Common myeloid progenitor, CD34-positive (primary cell): ENCODE data around the gene ARTN.

ENCODE experiments used
- CTCF ChIA-PET: fragments of 350-600 bp; sonication (Branson Sonifier 250); formaldehyde crosslinking; loops from one replicate; lab custom pipeline; 2021; ENCODE audit warnings: antibody characterized with exemption; lab: Charles Lee
- POLR2A ChIA-PET: fragments of 350-600 bp; sonication (Branson Sonifier 250); formaldehyde crosslinking; loops from one replicate; lab custom pipeline; 2021; ENCODE audit warnings: antibody characterized with exemption; lab: Charles Lee
- DNase-seq, 3 donors: peaks; one replicate each; pipeline versions ENCODE4 v3.0.0 to v3.0.0-alpha.2; 2013
- H3K27ac ChIP-seq, 2 experiments: 1 replicate in 1 of 2; 2 replicates in 1 of 2; pipeline ENCODE4 v1.7.0; 2013; ENCODE audit warnings: inconsistent platforms in 2 of 2, low read length in 2 of 2, mild to moderate bottlenecking in 2 of 2, low read depth in 1 of 2, moderate library complexity in 1 of 2; ENCODE audit not compliant: severe bottlenecking in 2 of 2, insufficient read depth in 1 of 2, poor library complexity in 1 of 2
- H3K27me3 ChIP-seq, 5 experiments: replicated peaks in 2 of 5; 1 replicate in 3 of 5; 2 replicates in 2 of 5; pipeline versions ENCODE4 v1.6.1 to v1.7.0; 2013; ENCODE audit warnings: low read length in 4 of 5, mild to moderate bottlenecking in 2 of 5, moderate library complexity in 2 of 5, inconsistent platforms in 1 of 5; ENCODE audit not compliant: insufficient read depth in 5 of 5, control insufficient read depth in 4 of 5
- H3K36me3 ChIP-seq, 4 experiments: 1 replicate in 2 of 4; 2 replicates in 2 of 4; pipeline versions ENCODE4 v1.6.1 to v1.7.0; 2013; ENCODE audit warnings: low read length in 3 of 4, control low read depth in 1 of 4, mild to moderate bottlenecking in 1 of 4; ENCODE audit not compliant: control insufficient read depth in 4 of 4, insufficient read depth in 4 of 4
- H3K4me1 ChIP-seq, 4 experiments: 1 replicate in 3 of 4; 2 replicates in 1 of 4; pipeline versions ENCODE4 v1.6.1 to v1.7.1; 2013; ENCODE audit warnings: low read length in 3 of 4, mild to moderate bottlenecking in 3 of 4, control low read depth in 1 of 4, inconsistent platforms in 1 of 4, moderate library complexity in 1 of 4; ENCODE audit not compliant: control insufficient read depth in 4 of 4, insufficient read depth in 4 of 4; ENCODE audit errors: control extremely low read depth in 1 of 4
- H3K4me3 ChIP-seq, 7 experiments: 1 replicate in 4 of 7; 2 replicates in 3 of 7; pipeline versions ENCODE4 v1.5.1 to v1.7.0; 2013; ENCODE audit warnings: mild to moderate bottlenecking in 7 of 7, low read length in 6 of 7, moderate library complexity in 6 of 7, inconsistent platforms in 2 of 7, low read depth in 2 of 7, control low read depth in 1 of 7; ENCODE audit not compliant: insufficient read depth in 4 of 7, control insufficient read depth in 1 of 7; ENCODE audit errors: extremely low read depth in 1 of 7
- H3K9me3 ChIP-seq, 5 experiments: 1 replicate in 4 of 5; 2 replicates in 1 of 5; pipeline versions ENCODE4 v1.6.1 to v1.7.1; 2013; ENCODE audit warnings: low read length in 4 of 5, mild to moderate bottlenecking in 2 of 5, inconsistent platforms in 1 of 5, low read depth in 1 of 5, moderate library complexity in 1 of 5; ENCODE audit not compliant: control insufficient read depth in 4 of 5, insufficient read depth in 2 of 5; ENCODE audit errors: control extremely low read depth in 1 of 5
- WGBS: methylation state at CpG from one replicate; pipeline ENCODE4 v1.1.5; 2013; ENCODE audit not compliant: insufficient coverage; 5-methylcytosine and 5-hydroxymethylcytosine counted together

Gene ARTN

DNA sequence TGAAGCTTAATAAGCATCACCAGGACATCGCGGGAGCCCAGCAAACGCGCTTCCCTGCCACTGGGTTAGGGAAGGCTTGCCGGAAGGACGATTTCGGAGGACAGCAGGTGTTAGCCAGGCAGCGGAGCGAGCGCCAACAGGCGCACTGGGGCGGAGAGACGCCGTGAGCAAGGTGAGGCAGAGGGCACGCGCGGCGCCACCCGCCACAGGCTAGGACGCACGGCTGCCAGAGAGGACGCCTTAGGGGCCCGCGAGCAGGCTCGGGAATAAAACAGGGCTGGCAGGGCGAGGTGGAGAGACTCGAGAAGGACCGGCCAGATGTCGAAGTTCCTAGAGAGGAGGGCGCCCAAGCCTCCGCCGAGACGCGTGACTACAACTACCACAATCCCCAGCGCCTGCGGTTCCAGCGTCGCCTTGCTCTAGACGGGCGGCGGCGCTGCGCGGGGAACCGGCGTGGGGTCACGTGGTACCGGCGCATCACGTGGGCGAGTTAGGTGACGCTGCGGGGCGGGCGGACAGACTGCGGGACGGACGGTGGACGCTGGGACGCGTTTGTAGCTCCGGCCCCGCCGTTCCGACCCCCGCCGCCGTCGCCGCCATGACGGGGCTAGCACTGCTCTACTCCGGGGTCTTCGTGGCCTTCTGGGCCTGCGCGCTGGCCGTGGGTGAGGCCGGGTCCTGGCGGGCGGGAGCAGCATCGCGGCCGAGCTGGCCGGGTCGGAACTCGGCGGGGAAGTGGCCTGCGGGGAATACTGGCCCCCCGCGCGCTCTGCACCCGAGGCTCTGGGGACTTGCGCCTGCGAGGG, 41.0 kb downstream of the ARTN start, which contains the start of gene ATP6V0B:
TSS of gene ATP6V0B (plus strand) at position 518 of the 806 bp plus-strand sequence. CDS start at position 599, 81 bp downstream.
- ChIA-PET CTCF (interaction anchor here (0.7 to 3.5 kb wide), 12 partner anchors 10 to 73 kb away, joined by 3 to 13 read pairs (median 3); partner anchors contain the start of genes ARTN and CCDC24), POLR2A (interaction anchor here (0.6 to 1.2 kb wide), 2 partner anchors 28 to 30 kb away, joined by 3 to 5 read pairs; partner anchors contain the start of gene IPO13)
- Histone ChIP-seq H3K27ac (peak within 1 kb of the TSS; percentile 64 to 90), H3K4me1 (peaks cover 7 to 56% (median 43%) of the 10 kb centered on the region in 4 experiments), H3K9me3 (no peaks in the 10 kb centered on the region), H3K36me3 (peaks cover 2 to 47% (median 30%) of the 10 kb centered on the region in 4 experiments), H3K27me3 (no peaks in the 10 kb centered on the region), H3K4me3 (peak within 1 kb of the TSS; percentile 57 to 95 (median 88))
- peak; percentile 91 to 95 (median 94) for DNase-seq
- 0% methylated on average over 87 of the region's 93 CpGs for WGBS

DNA sequence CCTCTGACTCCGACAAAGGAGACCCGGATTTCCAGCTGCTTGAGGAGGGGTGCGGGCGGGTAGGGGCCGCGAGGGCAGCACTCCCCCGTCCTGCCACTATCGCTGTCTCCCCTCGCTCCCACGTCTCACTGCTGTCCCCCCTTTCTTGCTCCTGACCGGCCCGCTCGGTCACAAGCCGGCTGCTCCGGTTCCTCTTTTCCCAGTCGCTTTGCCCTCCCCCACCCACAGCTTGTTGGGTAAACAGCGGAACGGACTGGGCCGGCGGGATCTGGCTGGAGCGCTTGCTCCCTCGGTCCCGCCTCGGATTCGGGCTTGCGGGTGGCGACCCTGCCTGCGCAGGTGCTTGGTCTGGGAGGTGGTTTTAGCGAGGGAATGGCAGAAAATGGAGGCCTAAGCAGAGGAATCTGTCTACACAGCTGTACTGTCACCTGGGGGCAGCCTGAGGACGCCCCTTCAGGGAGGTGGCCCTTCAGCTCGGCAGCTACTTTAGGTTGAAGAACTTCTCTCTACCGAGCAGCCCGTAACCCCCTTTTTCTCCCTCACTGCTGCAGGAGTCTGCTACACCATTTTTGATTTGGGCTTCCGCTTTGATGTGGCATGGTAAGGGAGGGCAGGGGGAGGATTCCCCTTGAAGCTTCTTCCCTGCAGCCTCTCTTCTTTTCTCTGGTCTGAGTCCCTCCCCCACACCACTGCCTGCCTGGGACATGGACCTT, 41.8 kb downstream of the ARTN start:
- Histone ChIP-seq H3K9me3 (no peaks in the 10 kb centered on the region), H3K36me3 (peaks cover 2 to 47% (median 30%) of the 10 kb centered on the region in 4 experiments), H3K27me3 (no peaks in the 10 kb centered on the region), H3K4me3 (peak overlapping the region; percentile 57 to 95 (median 88)), H3K4me1 (peaks cover 7 to 58% (median 46%) of the 10 kb centered on the region in 4 experiments), H3K27ac (peak overlapping the region; percentile 64 to 90)
- ChIA-PET CTCF (interaction anchor here (0.8 to 3.5 kb wide), 9 partner anchors 10 to 72 kb away, joined by 3 to 13 read pairs (median 4); partner anchors contain the start of genes ARTN and CCDC24), POLR2A (interaction anchor here (1.2 kb wide), 1 partner anchor 28 kb away, joined by 5 read pairs; the partner anchor contains the start of gene IPO13)
- 0% methylated on average over 29 of the region's 34 CpGs for WGBS
- DNase-seq, result peak; percentile 56 to 76 (median 66)

DNA sequence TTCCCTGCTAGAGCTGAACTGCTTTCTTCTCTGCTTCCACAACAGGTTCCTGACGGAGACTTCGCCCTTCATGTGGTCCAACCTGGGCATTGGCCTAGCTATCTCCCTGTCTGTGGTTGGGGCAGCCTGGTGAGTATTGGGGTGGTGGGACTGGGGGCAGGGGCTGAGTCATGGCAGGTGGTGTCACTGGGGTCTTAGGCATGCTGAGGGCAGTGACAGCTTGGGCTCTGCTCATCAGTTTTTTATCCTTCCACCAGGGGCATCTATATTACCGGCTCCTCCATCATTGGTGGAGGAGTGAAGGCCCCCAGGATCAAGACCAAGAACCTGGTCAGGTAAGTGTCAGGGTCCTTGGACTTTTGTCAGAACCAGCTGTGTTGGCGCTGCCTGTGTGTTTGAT, 42.4 kb downstream of the ARTN start:
- CTCF ChIA-PET, result interaction anchor here (0.8 to 3.5 kb wide), 8 partner anchors 9 to 71 kb away, joined by 3 to 13 read pairs (median 4); partner anchors contain the start of gene CCDC24
- Histone ChIP-seq H3K9me3 (no peaks in the 10 kb centered on the region), H3K27me3 (no peaks in the 10 kb centered on the region), H3K4me1 (peaks cover 7 to 56% (median 39%) of the 10 kb centered on the region in 4 experiments), H3K36me3 (peaks cover 2 to 44% (median 30%) of the 10 kb centered on the region in 4 experiments), H3K4me3 (peak overlapping the region in 6 of 7 experiments; percentile 57 to 95 (median 89)), H3K27ac (peak overlapping the region in 1 of 2 experiments; percentile 90)
- DNase-seq, result peak in 2 of 3 donors; percentile 19 to 32
- no CpG with 5 or more reads among the region's 4 CpGs for WGBS
- POLR2A ChIA-PET, result interaction anchor here (1.3 kb wide), 1 partner anchor 16 kb away, joined by 3 read pairs; no protein-coding TSS in a partner anchor

DNA sequence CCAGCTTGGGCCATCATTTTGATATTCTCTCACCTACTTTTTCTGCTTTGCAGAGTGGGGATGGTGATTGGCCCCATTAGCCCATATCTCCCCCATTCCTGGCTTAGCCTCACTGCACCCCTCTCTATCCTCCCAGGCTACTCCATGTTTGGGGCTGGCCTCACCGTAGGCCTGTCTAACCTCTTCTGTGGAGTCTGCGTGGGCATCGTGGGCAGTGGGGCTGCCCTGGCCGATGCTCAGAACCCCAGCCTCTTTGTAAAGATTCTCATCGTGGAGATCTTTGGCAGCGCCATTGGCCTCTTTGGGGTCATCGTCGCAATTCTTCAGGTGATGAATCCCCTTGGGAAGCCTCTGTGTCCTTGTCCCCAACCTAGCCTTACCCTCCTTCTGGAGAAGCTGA, 43.3 kb downstream of the ARTN start:
- Histone ChIP-seq H3K4me1 (peaks cover 7 to 55% (median 39%) of the 10 kb centered on the region in 4 experiments), H3K9me3 (no peaks in the 10 kb centered on the region), H3K27ac (no peak overlapping the region), H3K27me3 (no peaks in the 10 kb centered on the region), H3K4me3 (peak overlapping the region in 2 of 7 experiments; percentile 14 to 93), H3K36me3 (peaks cover 2 to 37% (median 27%) of the 10 kb centered on the region in 4 experiments)
- ChIA-PET CTCF (interaction anchor here (1.9 to 3.5 kb wide), 2 partner anchors 14 to 29 kb away, joined by 6 to 13 read pairs; partner anchors contain the start of gene CCDC24), POLR2A (interaction anchor here (1.3 kb wide), 1 partner anchor 15 kb away, joined by 3 read pairs; no protein-coding TSS in a partner anchor)
- WGBS, result 93% methylated on average over 7 of the region's 8 CpGs
- DNase-seq, result no peak

DNA sequence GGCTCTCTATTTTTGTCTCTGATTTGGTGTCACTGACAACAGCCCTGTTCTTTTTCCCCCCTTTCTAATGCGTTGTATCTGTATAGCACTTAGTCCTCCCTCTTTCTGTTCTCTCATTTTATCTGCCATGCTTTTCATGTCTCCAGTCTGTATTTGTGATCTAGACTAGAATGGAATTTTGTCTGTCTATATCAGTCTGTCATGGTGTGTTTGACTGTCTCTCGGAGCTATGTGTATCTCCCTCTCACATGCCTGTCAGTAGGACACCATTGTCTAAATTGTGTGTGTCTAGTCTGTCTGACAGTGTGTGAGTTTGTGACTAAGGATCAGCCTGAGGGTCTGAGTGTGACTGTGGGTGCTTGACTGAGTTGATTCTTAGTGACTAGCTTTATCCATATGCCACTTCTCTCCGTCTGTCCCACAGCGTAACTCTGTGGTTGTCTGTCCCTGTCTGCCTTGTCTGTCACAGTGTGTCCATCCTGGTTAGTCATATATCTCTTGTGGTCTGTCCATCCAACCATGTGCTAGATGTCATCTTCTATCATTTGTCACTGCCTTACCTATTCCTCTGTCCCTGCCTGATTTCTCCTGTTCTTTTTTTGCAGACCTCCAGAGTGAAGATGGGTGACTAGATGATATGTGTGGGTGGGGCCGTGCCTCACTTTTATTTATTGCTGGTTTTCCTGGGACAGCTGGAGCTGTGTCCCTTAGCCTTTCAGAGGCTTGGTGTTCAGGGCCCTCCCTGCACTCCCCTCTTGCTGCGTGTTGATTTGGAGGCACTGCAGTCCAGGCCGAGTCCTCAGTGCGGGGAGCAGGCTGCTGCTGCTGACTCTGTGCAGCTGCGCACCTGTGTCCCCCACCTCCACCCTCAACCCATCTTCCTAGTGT, 44.0 kb downstream of the ARTN start:
- no peak for DNase-seq
- no peak overlapping the region for H3K4me3 ChIP-seq
- peaks cover 2 to 32% (median 21%) of the 10 kb centered on the region in 4 experiments for H3K36me3 ChIP-seq
- 95% methylated on average over 3 of the region's 9 CpGs for WGBS
- H3K27ac ChIP-seq, result no peak overlapping the region
- ChIA-PET CTCF (interaction anchor here (0.9 to 3.5 kb wide), 4 partner anchors 11 to 43 kb away, joined by 3 to 13 read pairs (median 4); partner anchors contain the start of gene CCDC24), POLR2A (interaction anchor here (1.3 kb wide), 1 partner anchor 14 kb away, joined by 3 read pairs; no protein-coding TSS in a partner anchor)
- no peaks in the 10 kb centered on the region for H3K27me3 ChIP-seq
- peaks cover 7 to 55% (median 39%) of the 10 kb centered on the region in 4 experiments for H3K4me1 ChIP-seq
- no peaks in the 10 kb centered on the region for H3K9me3 ChIP-seq

DNA sequence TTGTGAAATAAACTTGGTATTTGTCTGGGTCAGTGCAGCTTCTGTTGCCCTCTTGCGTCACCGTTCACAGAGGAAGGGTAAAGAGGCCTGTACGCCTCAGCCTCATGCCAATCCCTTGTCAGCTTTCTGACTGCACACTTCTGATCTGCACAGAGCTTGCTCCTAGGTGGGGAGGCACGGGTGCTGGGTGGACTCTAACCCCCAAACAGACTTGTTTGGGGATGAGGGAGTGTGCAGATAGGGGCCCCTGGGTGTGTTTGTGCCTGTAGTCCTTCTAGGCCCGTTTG, 44.6 kb downstream of the ARTN start:
- Histone ChIP-seq H3K4me1 (peaks cover 7 to 55% (median 39%) of the 10 kb centered on the region in 4 experiments), H3K4me3 (peak overlapping the region in 1 of 7 experiments; percentile 67), H3K27ac (no peak overlapping the region), H3K9me3 (no peaks in the 10 kb centered on the region), H3K36me3 (peaks cover 2 to 34% (median 19%) of the 10 kb centered on the region in 4 experiments), H3K27me3 (no peaks in the 10 kb centered on the region)
- DNase-seq, result no peak
- POLR2A ChIA-PET, result no interaction called here
- WGBS, result 80% methylated on average over 1 of the region's 5 CpGs
- CTCF ChIA-PET, result interaction anchor here (0.9 to 3.5 kb wide), 4 partner anchors 11 to 43 kb away, joined by 3 to 13 read pairs (median 4); partner anchors contain the start of gene CCDC24
